Measurements from ENCODE around the gene APCDD1L.

DNA sequence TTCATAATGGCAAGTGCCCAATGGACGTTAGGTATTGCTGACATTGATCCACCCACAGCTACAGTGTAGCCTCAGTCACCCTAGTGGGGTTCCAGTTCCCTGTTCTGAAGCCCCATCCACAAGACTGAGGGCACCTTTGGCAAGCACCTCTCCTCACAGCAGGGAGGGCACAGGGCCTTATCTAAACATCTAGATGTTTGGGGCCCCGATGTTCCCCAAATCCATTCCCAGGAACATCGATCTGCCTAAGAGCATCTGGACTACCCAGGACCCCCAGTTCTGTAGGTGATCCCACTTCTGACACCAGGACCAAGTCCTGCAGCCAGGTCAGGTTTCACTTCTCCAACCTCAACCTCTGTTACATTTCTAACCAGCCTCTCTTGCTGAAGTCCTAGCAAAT lies 10.6 kb downstream of the APCDD1L start:
- TF ChIP-seq CTCF (IDR thresholded peaks at IDR 0.05) (no peak), ZFX (IDR thresholded peaks at IDR 0.05; ENCODE audit: borderline replicate concordance) (no peak)

All from 22Rv1 (cell line).